H9 (cell line): ENCODE data around the gene SMIM12. TPM values are rescaled to one million over a fixed set of nuclear protein-coding genes. Genes with fewer than 3 reads are reported as not detected.

Experiments
- DNase-seq: peaks from one replicate; pipeline ENCODE4 v3.0.0-alpha.2; 2017
- H2AFZ ChIP-seq: one replicate; pipeline ENCODE4 v1.6.1; 2013; ENCODE audit warnings: mild to moderate bottlenecking, low read length, control low read depth, moderate library complexity
- H2AK5ac ChIP-seq: 2 replicates; pipeline ENCODE4 v1.6.1; 2013; ENCODE audit warnings: low read length, control low read depth, mixed read lengths; ENCODE audit not compliant: insufficient read length
- H2BK120ac ChIP-seq: one replicate; pipeline ENCODE4 v1.6.1; 2013; ENCODE audit warnings: low read depth, mild to moderate bottlenecking, low read length, control low read depth, inconsistent platforms; ENCODE audit not compliant: poor library complexity, severe bottlenecking
- H2BK12ac ChIP-seq: 2 replicates; pipeline ENCODE4 v1.6.1; 2013; ENCODE audit warnings: low read length, control low read depth, mixed read lengths, low read depth; ENCODE audit not compliant: insufficient read length
- H2BK15ac ChIP-seq: 2 replicates; pipeline ENCODE4 v1.6.1; 2013; ENCODE audit warnings: low read depth, low read length, control low read depth
- H2BK20ac ChIP-seq: one replicate; pipeline ENCODE4 v1.6.1; 2013; ENCODE audit warnings: low read depth, mild to moderate bottlenecking, low read length, control low read depth, inconsistent platforms; ENCODE audit not compliant: poor library complexity, severe bottlenecking
- H2BK5ac ChIP-seq: 2 replicates; pipeline ENCODE4 v1.6.1; 2013; ENCODE audit warnings: low read length, control low read depth, mixed read lengths; ENCODE audit not compliant: insufficient read length
- H3K14ac ChIP-seq: 2 replicates; pipeline ENCODE4 v1.6.1; 2013; ENCODE audit warnings: low read length, control low read depth; ENCODE audit not compliant: insufficient read depth
- H3K18ac ChIP-seq: 2 replicates; pipeline ENCODE4 v1.6.1; 2013; ENCODE audit warnings: low read depth, mild to moderate bottlenecking, mixed read lengths, low read length, control low read depth; ENCODE audit not compliant: insufficient read length
- H3K23ac ChIP-seq: 2 replicates; pipeline ENCODE4 v1.6.1; 2013; ENCODE audit warnings: low read length, control low read depth, mixed read lengths, low read depth; ENCODE audit not compliant: insufficient read length
- H3K23me2 ChIP-seq: 2 replicates; pipeline ENCODE4 v1.6.1; 2013; ENCODE audit warnings: low read depth, mild to moderate bottlenecking, mixed read lengths, low read length, control low read depth; ENCODE audit not compliant: insufficient read length, poor library complexity, severe bottlenecking
- H3K27ac ChIP-seq: 2 replicates; pipeline ENCODE4 v1.5.1; 2013; ENCODE audit warnings: low read length, control low read depth, mixed read lengths, low read depth; ENCODE audit not compliant: insufficient read length
- H3K27me3 ChIP-seq: 2 replicates; pipeline ENCODE4 v1.6.1; 2013; ENCODE audit warnings: low read length, control low read depth, inconsistent platforms; ENCODE audit not compliant: insufficient read depth
- H3K4ac ChIP-seq: 2 replicates; pipeline ENCODE4 v1.6.1; 2013; ENCODE audit warnings: low read depth, mild to moderate bottlenecking, control low read depth, inconsistent platforms, low read length, moderate library complexity
- H3K4me1 ChIP-seq: 2 replicates; pipeline ENCODE4 v1.6.1; 2013; ENCODE audit warnings: low read length, control low read depth, inconsistent platforms; ENCODE audit not compliant: insufficient read depth
- H3K4me2 ChIP-seq: 2 replicates; pipeline ENCODE4 v1.6.1; 2013; ENCODE audit warnings: low read length, control low read depth, mixed read lengths; ENCODE audit not compliant: insufficient read length, insufficient read depth
- H3K56ac ChIP-seq: 2 replicates; pipeline ENCODE4 v1.6.1; 2013; ENCODE audit warnings: low read depth, mild to moderate bottlenecking, mixed read lengths, low read length, control low read depth; ENCODE audit not compliant: insufficient read length
- H3K79me1 ChIP-seq: 2 replicates; pipeline ENCODE4 v1.6.1; 2013; ENCODE audit warnings: low read depth, mild to moderate bottlenecking, moderate library complexity, low read length, control low read depth, inconsistent platforms; ENCODE audit not compliant: insufficient read depth, poor library complexity, severe bottlenecking
- H3K79me2 ChIP-seq: 2 replicates; pipeline ENCODE4 v1.6.1; 2013; ENCODE audit warnings: low read length, control low read depth, inconsistent platforms; ENCODE audit not compliant: insufficient read depth
- H3K9ac ChIP-seq: 2 replicates; pipeline ENCODE4 v1.6.1; 2013; ENCODE audit warnings: low read length, control low read depth, mixed read lengths; ENCODE audit not compliant: insufficient read length; ENCODE audit errors: extremely low read depth
- H3K9me3 ChIP-seq: one replicate; pipeline ENCODE4 v1.6.1; 2013; ENCODE audit warnings: low read depth, low read length, inconsistent platforms; ENCODE audit not compliant: control insufficient read depth
- H3T11ph ChIP-seq: one replicate; pipeline ENCODE4 v1.6.1; 2013; ENCODE audit warnings: mild to moderate bottlenecking, low read length, control low read depth, inconsistent platforms
- H4K20me1 ChIP-seq: one replicate; pipeline ENCODE4 v1.6.1; 2013; ENCODE audit not compliant: control insufficient read depth, insufficient read length, insufficient read depth
- H4K5ac ChIP-seq: 2 replicates; pipeline ENCODE4 v1.6.1; 2013; ENCODE audit warnings: low read depth, mild to moderate bottlenecking, mixed read lengths, low read length, control low read depth; ENCODE audit not compliant: insufficient read length
- H4K8ac ChIP-seq: replicated peaks from 2 replicates; pipeline ENCODE4 v1.6.1; 2013; ENCODE audit warnings: low read length, control low read depth, mixed read lengths, low read depth; ENCODE audit not compliant: insufficient read length
- H4K91ac ChIP-seq: 2 replicates; pipeline ENCODE4 v1.6.1; 2013; ENCODE audit warnings: low read depth, mild to moderate bottlenecking, moderate library complexity, mixed read lengths, low read length, control low read depth; ENCODE audit not compliant: insufficient read length
- H3K27ac Mint-ChIP-seq, 3 experiments: 2 replicates in 2 of 3; 3 replicates in 1 of 3; pipeline ENCODE4 v1.8.0; 2020 to 2021; ENCODE audit warnings: mixed read lengths in 3 of 3, mild to moderate bottlenecking in 1 of 3, moderate library complexity in 1 of 3
- H3K27me3 Mint-ChIP-seq: 2 replicates; pipeline ENCODE4 v1.8.0; 2021; ENCODE audit warnings: low read depth, mild to moderate bottlenecking, moderate library complexity, mixed read lengths
- H3K36me3 Mint-ChIP-seq, 3 experiments: 2 replicates in 2 of 3; 3 replicates in 1 of 3; pipeline ENCODE4 v1.8.0; 2020 to 2021; ENCODE audit warnings: low read depth in 3 of 3, mixed read lengths in 3 of 3; ENCODE audit not compliant: insufficient read depth in 1 of 3
- H3K4me1 Mint-ChIP-seq, 2 experiments: 2 replicates each; pipeline ENCODE4 v1.8.0; 2020; ENCODE audit warnings: mixed read lengths in 2 of 2
- H3K4me3 Mint-ChIP-seq, 2 experiments: 2 replicates in 1 of 2; 3 replicates in 1 of 2; pipeline ENCODE4 v1.8.0; 2020 to 2021; ENCODE audit warnings: mild to moderate bottlenecking in 2 of 2, mixed read lengths in 2 of 2, moderate library complexity in 1 of 2
- H3K9me3 Mint-ChIP-seq, 2 experiments: 2 replicates in 1 of 2; 3 replicates in 1 of 2; pipeline ENCODE4 v1.8.0; 2020; ENCODE audit warnings: mild to moderate bottlenecking in 2 of 2, mixed read lengths in 2 of 2, moderate library complexity in 1 of 2
- WGBS: extraction: QIAGEN DNeasy Blood & Tissue Kit; methylation state at CpG from one replicate; pipeline ENCODE4 v1.1.7; 2013; ENCODE audit warnings: missing lambda C conversion rate, low lambda C conversion rate, mixed read lengths; ENCODE audit not compliant: insufficient read length; ENCODE audit errors: extremely low coverage; 5-methylcytosine and 5-hydroxymethylcytosine counted together
- total RNA-seq: library from RNA; stranded (reverse); gene quantifications from 2 replicates; pipeline ENCODE4 v1.2.1, GENCODE V29; 2021
- TF ChIP-seq, protein P1 (sequence below): fragments of 200-600 bp; sonication (generic); conservative IDR thresholded peaks from 3 replicates; pipeline ENCODE4 v1.8.0; 2021; ENCODE audit warnings: antibody characterized with exemption, mild to moderate bottlenecking

SMIM12 gene
- total RNA-seq, 1 experiment from 2014 or later = 40.9 TPM

DNA sequence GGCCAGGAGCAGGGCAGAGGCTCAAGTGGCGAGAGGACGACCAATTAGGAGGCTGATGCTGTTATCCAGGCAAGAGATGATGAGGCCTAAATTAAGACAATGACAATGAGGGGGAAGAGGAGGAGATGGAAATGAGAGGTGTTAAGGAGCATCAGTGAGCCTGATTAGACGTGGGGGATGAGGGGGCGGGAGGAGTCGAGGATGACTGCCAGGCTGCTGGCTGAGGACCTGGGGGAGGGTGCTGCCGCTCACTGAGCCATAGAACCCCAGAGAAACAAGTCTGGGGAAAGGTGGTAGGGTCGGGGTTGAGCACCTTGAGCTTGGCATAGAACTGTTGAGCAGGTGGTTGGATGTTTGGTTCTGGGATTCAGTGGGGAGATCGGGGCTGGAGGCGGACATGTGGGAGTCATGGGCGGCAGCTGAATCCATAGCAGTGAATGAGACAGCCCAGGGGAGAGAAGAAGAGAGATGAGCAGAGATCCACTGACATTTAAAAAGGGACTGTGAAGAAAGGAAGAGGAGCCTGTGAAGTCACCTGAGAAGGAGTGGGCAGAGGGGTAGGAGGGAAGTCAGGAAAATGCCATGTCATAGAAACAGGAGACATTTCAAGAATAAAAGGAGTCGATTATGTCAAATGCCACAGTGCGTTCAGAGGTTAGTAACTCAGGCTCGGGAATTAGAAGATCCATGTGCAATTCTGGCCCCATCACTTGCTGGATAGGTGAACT, 41.4 kb upstream of the SMIM12 start:
- Histone ChIP-seq H2BK120ac (no peak overlapping the region), H3K18ac (no peak overlapping the region), H3K79me2 (no peaks in the 10 kb centered on the region), H2BK20ac (no peak overlapping the region), H2BK5ac (no peak overlapping the region), H3K23ac (no peak overlapping the region), H4K5ac (no peak overlapping the region), H4K8ac (no peak overlapping the region), H4K20me1 (no peaks in the 10 kb centered on the region), H3K79me1 (no peaks in the 10 kb centered on the region), H2BK15ac (no peak overlapping the region), H3K14ac (no peak overlapping the region), H3K4ac (no peak overlapping the region), H3K9ac (no peak overlapping the region), H3K9me3 (no peaks in the 10 kb centered on the region), H3K4me2 (no peak overlapping the region), H4K91ac (no peak overlapping the region), H2AK5ac (no peak overlapping the region), H3K56ac (no peak overlapping the region), H3T11ph (no peak overlapping the region), H2BK12ac (no peak overlapping the region), H2AFZ (no peak overlapping the region), H3K23me2 (no peaks in the 10 kb centered on the region), H3K4me1 (no peaks in the 10 kb centered on the region), H3K27me3 (no peaks in the 10 kb centered on the region), H3K27ac (no peak overlapping the region)
- no CpG with 5 or more reads among the region's 13 CpGs for WGBS
- TF ChIP-seq, protein P1, sequence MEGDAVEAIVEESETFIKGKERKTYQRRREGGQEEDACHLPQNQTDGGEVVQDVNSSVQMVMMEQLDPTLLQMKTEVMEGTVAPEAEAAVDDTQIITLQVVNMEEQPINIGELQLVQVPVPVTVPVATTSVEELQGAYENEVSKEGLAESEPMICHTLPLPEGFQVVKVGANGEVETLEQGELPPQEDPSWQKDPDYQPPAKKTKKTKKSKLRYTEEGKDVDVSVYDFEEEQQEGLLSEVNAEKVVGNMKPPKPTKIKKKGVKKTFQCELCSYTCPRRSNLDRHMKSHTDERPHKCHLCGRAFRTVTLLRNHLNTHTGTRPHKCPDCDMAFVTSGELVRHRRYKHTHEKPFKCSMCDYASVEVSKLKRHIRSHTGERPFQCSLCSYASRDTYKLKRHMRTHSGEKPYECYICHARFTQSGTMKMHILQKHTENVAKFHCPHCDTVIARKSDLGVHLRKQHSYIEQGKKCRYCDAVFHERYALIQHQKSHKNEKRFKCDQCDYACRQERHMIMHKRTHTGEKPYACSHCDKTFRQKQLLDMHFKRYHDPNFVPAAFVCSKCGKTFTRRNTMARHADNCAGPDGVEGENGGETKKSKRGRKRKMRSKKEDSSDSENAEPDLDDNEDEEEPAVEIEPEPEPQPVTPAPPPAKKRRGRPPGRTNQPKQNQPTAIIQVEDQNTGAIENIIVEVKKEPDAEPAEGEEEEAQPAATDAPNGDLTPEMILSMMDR = no peak
- no peak overlapping the region for H3K27ac Mint-ChIP-seq
- no peak for DNase-seq
- H3K9me3 Mint-ChIP-seq = no peaks in the 10 kb centered on the region
- no peak overlapping the region for H3K4me3 Mint-ChIP-seq
- peaks cover 27% of the 10 kb centered on the region for H3K27me3 Mint-ChIP-seq
- H3K4me1 Mint-ChIP-seq = peaks cover 9 to 12% of the 10 kb centered on the region in 2 experiments
- H3K36me3 Mint-ChIP-seq = no peaks in the 10 kb centered on the region
